Esophagus muscularis mucosa (tissue), 4 donors: ENCODE results near the gene TP53I3.

ENCODE experiments used
- EP300 ChIP-seq: sonication (generic); formaldehyde crosslinking; IDR thresholded peaks from one replicate; pipeline ENCODE4 v1.6.1; 2017; ENCODE audit warnings: antibody characterized with exemption
- POLR2A ChIP-seq: fragments of 450-650 bp; IDR thresholded peaks from one replicate; pipeline ENCODE4 v1.6.1; 2017; ENCODE audit warnings: antibody characterized with exemption, moderate library complexity, mild to moderate bottlenecking, low read depth
- POLR2AphosphoS5 ChIP-seq, 2 donors: sonication (generic); formaldehyde crosslinking; IDR thresholded peaks; one replicate each; pipeline ENCODE4 v1.6.1; 2017; ENCODE audit warnings: antibody characterized with exemption in 2 of 2
- TF ChIP-seq, protein P1 (sequence below), 3 experiments: fragments of 200-600 bp in 2 of 3; fragments of 450-650 bp in 1 of 3; sonication (generic) in 2 of 3; IDR thresholded peaks; one replicate each; pipeline ENCODE4 v1.5.1; 2017 to 2019; ENCODE audit warnings: antibody characterized with exemption in 3 of 3, mild to moderate bottlenecking in 2 of 3, moderate library complexity in 1 of 3

- TF ChIP-seq, protein P1, sequence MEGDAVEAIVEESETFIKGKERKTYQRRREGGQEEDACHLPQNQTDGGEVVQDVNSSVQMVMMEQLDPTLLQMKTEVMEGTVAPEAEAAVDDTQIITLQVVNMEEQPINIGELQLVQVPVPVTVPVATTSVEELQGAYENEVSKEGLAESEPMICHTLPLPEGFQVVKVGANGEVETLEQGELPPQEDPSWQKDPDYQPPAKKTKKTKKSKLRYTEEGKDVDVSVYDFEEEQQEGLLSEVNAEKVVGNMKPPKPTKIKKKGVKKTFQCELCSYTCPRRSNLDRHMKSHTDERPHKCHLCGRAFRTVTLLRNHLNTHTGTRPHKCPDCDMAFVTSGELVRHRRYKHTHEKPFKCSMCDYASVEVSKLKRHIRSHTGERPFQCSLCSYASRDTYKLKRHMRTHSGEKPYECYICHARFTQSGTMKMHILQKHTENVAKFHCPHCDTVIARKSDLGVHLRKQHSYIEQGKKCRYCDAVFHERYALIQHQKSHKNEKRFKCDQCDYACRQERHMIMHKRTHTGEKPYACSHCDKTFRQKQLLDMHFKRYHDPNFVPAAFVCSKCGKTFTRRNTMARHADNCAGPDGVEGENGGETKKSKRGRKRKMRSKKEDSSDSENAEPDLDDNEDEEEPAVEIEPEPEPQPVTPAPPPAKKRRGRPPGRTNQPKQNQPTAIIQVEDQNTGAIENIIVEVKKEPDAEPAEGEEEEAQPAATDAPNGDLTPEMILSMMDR (IDR thresholded peaks at IDR 0.05) = no peak
- TF ChIP-seq EP300 = no peak
- no peak for TF ChIP-seq POLR2AphosphoS5 (IDR thresholded peaks at IDR 0.05)
- no peak for TF ChIP-seq POLR2A
Observed at GRCh38 chr2:24125956-24126355, 41.3 kb upstream of the TP53I3 start.
